ENCODE data around the gene ATP6V1C2.
A peak's percentile ranks its signal among the peaks of the same experiment; 100 is the strongest.
"Not testable (repeated sequence)": the region's sequence is repeated elsewhere in the genome, so short reads cannot be mapped to it uniquely, and the experiment has no call there.

ATP6V1C2 gene

GRCh38 chr2:10811517-10811916 is 90.1 kb downstream of the ATP6V1C2 start:
- ChIA-PET POLR2A (no interaction called here), CTCF (interaction anchor here (0.9 to 9.9 kb wide), 3 partner anchors 9 to 22 kb away, joined by 3 to 88 read pairs (median 3); no protein-coding TSS in a partner anchor)
- TF ChIP-seq, protein P1, sequence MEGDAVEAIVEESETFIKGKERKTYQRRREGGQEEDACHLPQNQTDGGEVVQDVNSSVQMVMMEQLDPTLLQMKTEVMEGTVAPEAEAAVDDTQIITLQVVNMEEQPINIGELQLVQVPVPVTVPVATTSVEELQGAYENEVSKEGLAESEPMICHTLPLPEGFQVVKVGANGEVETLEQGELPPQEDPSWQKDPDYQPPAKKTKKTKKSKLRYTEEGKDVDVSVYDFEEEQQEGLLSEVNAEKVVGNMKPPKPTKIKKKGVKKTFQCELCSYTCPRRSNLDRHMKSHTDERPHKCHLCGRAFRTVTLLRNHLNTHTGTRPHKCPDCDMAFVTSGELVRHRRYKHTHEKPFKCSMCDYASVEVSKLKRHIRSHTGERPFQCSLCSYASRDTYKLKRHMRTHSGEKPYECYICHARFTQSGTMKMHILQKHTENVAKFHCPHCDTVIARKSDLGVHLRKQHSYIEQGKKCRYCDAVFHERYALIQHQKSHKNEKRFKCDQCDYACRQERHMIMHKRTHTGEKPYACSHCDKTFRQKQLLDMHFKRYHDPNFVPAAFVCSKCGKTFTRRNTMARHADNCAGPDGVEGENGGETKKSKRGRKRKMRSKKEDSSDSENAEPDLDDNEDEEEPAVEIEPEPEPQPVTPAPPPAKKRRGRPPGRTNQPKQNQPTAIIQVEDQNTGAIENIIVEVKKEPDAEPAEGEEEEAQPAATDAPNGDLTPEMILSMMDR (IDR thresholded peaks at IDR 0.05; ENCODE audit: control extremely low read depth, extremely low read depth, low read depth, missing control alignments) = no peak
- DNase-seq (ENCODE audit: extremely low spot score) = no peak

GRCh38 chr2:10812362-10813162 is 91.1 kb downstream of the ATP6V1C2 start, which contains the start of gene PDIA6:
Gene PDIA6, minus strand, starts transcription at chr2:10812785. Its CDS starts 89 bp downstream, at chr2:10812696.
- CTCF ChIA-PET = interaction anchor here (0.9 to 9.9 kb wide), 6 partner anchors 10 to 312 kb away, joined by 3 to 88 read pairs (median 3); no protein-coding TSS in a partner anchor
- POLR2A ChIA-PET = interaction anchor here (1.0 kb wide), 1 partner anchor 14 kb away, joined by 3 read pairs; no protein-coding TSS in a partner anchor
- peak; percentile 98 for DNase-seq (ENCODE audit: extremely low spot score)
- TF ChIP-seq, protein P1 (IDR thresholded peaks at IDR 0.05; ENCODE audit: control extremely low read depth, extremely low read depth, low read depth, missing control alignments) = no peak

GRCh38 chr2:10813163-10814138 is 92.0 kb downstream of the ATP6V1C2 start:
- ChIA-PET CTCF (interaction anchor here (1.0 to 9.9 kb wide), 4 partner anchors 20 to 311 kb away, joined by 3 to 88 read pairs (median 3); no protein-coding TSS in a partner anchor), POLR2A (interaction anchor here (1.0 kb wide), 1 partner anchor 15 kb away, joined by 3 read pairs; no protein-coding TSS in a partner anchor)
- not testable (repeated sequence) for DNase-seq (ENCODE audit: extremely low spot score)

GRCh38 chr2:10814142-10814541 is 92.7 kb downstream of the ATP6V1C2 start:
- CTCF ChIA-PET = interaction anchor here (9.9 kb wide), 1 partner anchor 19 kb away, joined by 88 read pairs; no protein-coding TSS in a partner anchor
- TF ChIP-seq, protein P1 (IDR thresholded peaks at IDR 0.05; ENCODE audit: control extremely low read depth, extremely low read depth, low read depth, missing control alignments) = no peak
- POLR2A ChIA-PET = no interaction called here
- DNase-seq (ENCODE audit: extremely low spot score) = no peak

DNA sequence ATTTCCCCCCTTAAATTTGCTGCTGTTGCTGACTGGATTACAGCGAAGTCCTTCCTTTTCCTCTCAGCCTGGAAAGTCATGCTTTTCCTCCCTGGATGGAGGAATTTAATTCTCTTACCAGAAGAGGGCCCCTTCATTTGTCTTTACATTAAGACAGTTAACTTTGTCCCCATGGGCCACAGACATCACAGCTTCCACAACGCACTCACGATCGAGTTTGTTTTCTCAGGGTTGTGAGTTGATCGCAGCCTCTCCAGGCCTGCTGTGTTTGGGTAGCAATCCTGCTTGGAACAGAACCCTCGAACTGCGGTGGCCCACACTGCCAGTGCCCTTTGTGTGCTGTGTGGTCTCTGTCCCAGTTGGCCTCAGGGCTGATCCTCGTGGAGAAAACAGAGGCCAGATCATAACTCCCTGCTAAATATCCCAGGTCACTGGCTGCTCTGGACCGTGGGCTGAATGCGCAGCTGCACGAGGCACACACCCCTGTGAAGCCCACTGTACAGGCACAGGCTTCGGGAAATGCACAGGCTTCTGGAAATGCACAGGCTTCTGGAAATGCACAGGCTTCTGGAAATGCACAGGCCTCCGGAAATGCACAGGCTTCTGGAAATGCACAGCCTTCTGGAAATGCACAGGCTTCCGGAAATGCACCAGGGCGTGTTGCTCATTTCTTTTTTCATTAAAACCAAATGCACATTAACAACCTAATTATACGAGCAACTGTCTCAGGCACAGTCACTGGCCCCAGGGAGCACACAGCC is 93.3 kb downstream of the ATP6V1C2 start:
- TF ChIP-seq, protein P1 (IDR thresholded peaks at IDR 0.05; ENCODE audit: control extremely low read depth, extremely low read depth, low read depth, missing control alignments) = no peak
- no peak for DNase-seq (ENCODE audit: extremely low spot score)
- ChIA-PET POLR2A (no interaction called here), CTCF (interaction anchor here (9.9 kb wide), 1 partner anchor 19 kb away, joined by 88 read pairs; no protein-coding TSS in a partner anchor)

GRCh38 chr2:10817413-10817812 is 96.0 kb downstream of the ATP6V1C2 start:
- CTCF ChIA-PET = interaction anchor here (9.9 kb wide), 1 partner anchor 16 kb away, joined by 88 read pairs; no protein-coding TSS in a partner anchor
- DNase-seq (ENCODE audit: extremely low spot score) = no peak

DNA sequence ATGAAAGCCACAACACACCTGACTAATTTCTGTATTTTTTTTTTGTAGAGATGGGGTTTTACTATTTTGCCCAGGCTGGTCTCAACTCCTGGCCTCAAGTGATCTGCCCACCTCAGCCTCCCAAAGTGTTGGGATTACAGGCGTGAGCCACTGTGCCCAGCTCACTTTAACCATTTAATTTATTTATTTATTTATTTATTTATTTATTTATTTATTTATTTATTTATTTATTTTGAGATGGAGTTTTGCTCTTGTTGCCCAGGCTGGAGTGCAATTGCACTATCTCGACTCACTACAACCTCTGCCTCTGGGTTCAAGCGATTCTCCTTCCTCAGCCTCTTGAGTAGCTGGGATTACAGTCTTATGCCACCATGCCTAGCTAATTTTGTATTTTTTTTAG is 96.9 kb downstream of the ATP6V1C2 start:
- POLR2A ChIA-PET = not testable (repeated sequence)

More at GRCh38 chr2:10817413-10817812, 96.0 kb downstream of the ATP6V1C2 start:
- TF ChIP-seq, protein P1 (IDR thresholded peaks at IDR 0.05; ENCODE audit: control extremely low read depth, extremely low read depth, low read depth, missing control alignments) = peak; percentile 18
- POLR2A ChIA-PET = no interaction called here

More for the DNA sequence above, 96.9 kb downstream of the ATP6V1C2 start:
- CTCF ChIA-PET = interaction anchor here (9.9 kb wide), 1 partner anchor 15 kb away, joined by 88 read pairs; no protein-coding TSS in a partner anchor
- not testable (repeated sequence) for DNase-seq (ENCODE audit: extremely low spot score)
